ENCODE results near the gene PRKCZ. TPM values are rescaled to one million over a fixed set of nuclear protein-coding genes. Genes with fewer than 3 reads are reported as not detected.

PRKCZ gene
- total and polyA plus RNA-seq, 7 experiments from 2014 or later: 3.6 to 29.6 (median 24.0) TPM

DNA sequence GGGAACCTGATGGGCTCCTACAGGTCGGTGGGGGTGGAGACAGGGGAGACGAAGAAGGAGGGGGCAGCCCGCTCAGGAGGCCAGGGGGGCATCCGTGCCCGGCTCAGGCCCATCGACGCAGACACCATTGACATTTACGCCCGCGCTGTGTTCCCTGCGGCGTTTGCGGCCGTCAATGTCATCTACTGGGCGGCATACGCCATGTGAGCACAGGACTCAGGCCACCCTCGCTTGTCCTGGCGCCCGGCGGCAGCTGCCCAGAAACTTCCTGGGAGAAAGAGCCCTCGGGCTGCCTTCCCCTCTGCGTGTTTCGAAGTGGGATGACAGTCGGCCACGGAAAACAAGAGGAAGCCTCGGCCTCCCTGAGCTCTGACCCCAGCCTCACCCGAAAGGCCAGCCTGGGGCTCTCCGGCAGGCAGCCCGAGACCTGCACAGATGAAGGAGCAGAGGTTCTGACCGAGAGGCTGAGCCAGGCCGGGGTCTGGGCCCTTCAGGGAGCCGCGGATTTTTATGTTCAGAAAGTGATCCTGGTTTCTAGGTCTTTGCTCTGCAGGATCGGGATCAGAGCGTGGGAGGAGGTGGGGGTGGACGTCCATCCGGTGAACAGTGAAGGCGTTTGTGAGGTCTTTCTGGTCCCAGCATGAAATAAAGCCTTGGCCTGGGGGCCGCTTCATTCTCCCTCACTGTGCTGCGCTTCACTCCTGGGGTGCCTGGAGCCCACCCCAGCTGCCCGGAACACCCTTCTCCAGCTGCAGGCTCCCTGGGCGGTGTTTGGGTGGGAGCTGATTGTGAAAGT is 19.9 kb upstream of the PRKCZ start:
- Histone ChIP-seq H3K9me3 (ENCODE audit: control insufficient read depth in 2 of 3, low read length in 3 of 3) (no peaks in the 10 kb centered on the region), H3K36me3 (ENCODE audit: control insufficient read depth in 2 of 3, insufficient read depth in 3 of 3, low read length in 3 of 3) (no peaks in the 10 kb centered on the region), H3K27ac (ENCODE audit: low read depth, low read length) (no peak overlapping the region), H3K4me3 (ENCODE audit: low read length) (no peak overlapping the region), H3K27me3 (ENCODE audit: control insufficient read depth in 2 of 2, insufficient read depth in 2 of 2, low read length in 2 of 2) (no peaks in the 10 kb centered on the region), H3K4me1 (ENCODE audit: control insufficient read depth in 2 of 2, insufficient read depth in 2 of 2, low read length in 2 of 2) (no peaks in the 10 kb centered on the region)
- POLR2A ChIA-PET: no interaction called here
- no peak for DNase-seq
- Mint-ChIP-seq H3K9me3 (no peaks in the 10 kb centered on the region), H3K4me1 (peaks cover 0 to 2% (median 0%) of the 10 kb centered on the region in 7 donors), H3K27ac (no peak overlapping the region), H3K27me3 (no peaks in the 10 kb centered on the region), H3K36me3 (no peaks in the 10 kb centered on the region), H3K4me3 (no peak overlapping the region)
- no peak for ATAC-seq
- CTCF ChIA-PET: interaction anchor here (1.6 kb wide), 1 partner anchor 14 kb away, joined by 3 read pairs; no protein-coding TSS in a partner anchor
- intact Hi-C loops (cut with micrococcal nuclease): no loop called here

- H3K4me1 Mint-ChIP-seq: no peaks in the 10 kb centered on the region
- Histone ChIP-seq H3K36me3 (ENCODE audit: control insufficient read depth in 2 of 3, insufficient read depth in 3 of 3, low read length in 3 of 3) (no peaks in the 10 kb centered on the region), H3K27me3 (ENCODE audit: control insufficient read depth in 2 of 2, insufficient read depth in 2 of 2, low read length in 2 of 2) (no peaks in the 10 kb centered on the region), H3K4me3 (ENCODE audit: low read length) (no peak overlapping the region), H3K27ac (ENCODE audit: low read depth, low read length) (no peak overlapping the region), H3K9me3 (ENCODE audit: control insufficient read depth in 2 of 3, low read length in 3 of 3) (no peaks in the 10 kb centered on the region), H3K4me1 (ENCODE audit: control insufficient read depth in 2 of 2, insufficient read depth in 2 of 2, low read length in 2 of 2) (no peaks in the 10 kb centered on the region)
- ATAC-seq: no peak
- no peaks in the 10 kb centered on the region for H3K9me3 Mint-ChIP-seq
- no peaks in the 10 kb centered on the region for H3K36me3 Mint-ChIP-seq
- no peak overlapping the region for H3K27ac Mint-ChIP-seq
- intact Hi-C loops (cut with micrococcal nuclease): no loop called here
- H3K27me3 Mint-ChIP-seq: no peaks in the 10 kb centered on the region
- DNase-seq: no peak
- ChIA-PET CTCF (interaction anchor here (1.6 kb wide), 1 partner anchor 13 kb away, joined by 3 read pairs; no protein-coding TSS in a partner anchor), POLR2A (no interaction called here)
- H3K4me3 Mint-ChIP-seq: no peak overlapping the region
These were observed 18.4 kb upstream of the PRKCZ start for GRCh38 chr1:2031546-2032540.

- H3K27me3 ChIP-seq (ENCODE audit: control insufficient read depth in 2 of 2, insufficient read depth in 2 of 2, low read length in 2 of 2): no peaks in the 10 kb centered on the region
- H3K36me3 ChIP-seq (ENCODE audit: control insufficient read depth in 2 of 3, insufficient read depth in 3 of 3, low read length in 3 of 3): no peaks in the 10 kb centered on the region
- POLR2A ChIA-PET: no interaction called here
- no peaks in the 10 kb centered on the region for H3K9me3 ChIP-seq (ENCODE audit: control insufficient read depth in 2 of 3, low read length in 3 of 3)
- Mint-ChIP-seq H3K4me3 (no peak overlapping the region), H3K36me3 (no peaks in the 10 kb centered on the region), H3K4me1 (no peaks in the 10 kb centered on the region), H3K9me3 (no peaks in the 10 kb centered on the region), H3K27me3 (no peaks in the 10 kb centered on the region), H3K27ac (no peak overlapping the region)
- DNase-seq (no peak), ATAC-seq (no peak)
- CTCF ChIA-PET: no interaction called here
- no peak overlapping the region for H3K27ac ChIP-seq (ENCODE audit: low read depth, low read length)
- no peaks in the 10 kb centered on the region for H3K4me1 ChIP-seq (ENCODE audit: control insufficient read depth in 2 of 2, insufficient read depth in 2 of 2, low read length in 2 of 2)
- no peak overlapping the region for H3K4me3 ChIP-seq (ENCODE audit: low read length)
- intact Hi-C loops (cut with micrococcal nuclease): no loop called here
These were observed 17.5 kb upstream of the PRKCZ start for GRCh38 chr1:2032737-2033136.

GRCh38 chr1:2033165-2033564 is 17.0 kb upstream of the PRKCZ start:
- ATAC-seq (no peak), DNase-seq (no peak)
- ChIA-PET POLR2A (no interaction called here), CTCF (no interaction called here)
- H3K4me3 Mint-ChIP-seq: no peak overlapping the region
- no peaks in the 10 kb centered on the region for H3K4me1 Mint-ChIP-seq
- no peaks in the 10 kb centered on the region for H3K9me3 Mint-ChIP-seq
- no peaks in the 10 kb centered on the region for H3K9me3 ChIP-seq (ENCODE audit: control insufficient read depth in 2 of 3, low read length in 3 of 3)
- no peaks in the 10 kb centered on the region for H3K27me3 ChIP-seq (ENCODE audit: control insufficient read depth in 2 of 2, insufficient read depth in 2 of 2, low read length in 2 of 2)
- no peaks in the 10 kb centered on the region for H3K36me3 Mint-ChIP-seq
- H3K27ac ChIP-seq (ENCODE audit: low read depth, low read length): no peak overlapping the region
- H3K4me1 ChIP-seq (ENCODE audit: control insufficient read depth in 2 of 2, insufficient read depth in 2 of 2, low read length in 2 of 2): no peaks in the 10 kb centered on the region
- H3K27me3 Mint-ChIP-seq: no peaks in the 10 kb centered on the region
- intact Hi-C loops (cut with micrococcal nuclease): no loop called here
- no peak overlapping the region for H3K4me3 ChIP-seq (ENCODE audit: low read length)
- no peak overlapping the region for H3K27ac Mint-ChIP-seq
- H3K36me3 ChIP-seq (ENCODE audit: control insufficient read depth in 2 of 3, insufficient read depth in 3 of 3, low read length in 3 of 3): no peaks in the 10 kb centered on the region

GRCh38 chr1:2036287-2036686 is 13.9 kb upstream of the PRKCZ start:
- CTCF ChIA-PET: interaction anchor here (0.8 to 1.1 kb wide), 2 partner anchors 8 to 10 kb away, joined by 3 read pairs; no protein-coding TSS in a partner anchor

GRCh38 chr1:2037314-2037979 is 12.8 kb upstream of the PRKCZ start:
- Mint-ChIP-seq H3K9me3 (no peaks in the 10 kb centered on the region), H3K36me3 (no peaks in the 10 kb centered on the region), H3K4me1 (no peaks in the 10 kb centered on the region), H3K27me3 (no peaks in the 10 kb centered on the region), H3K27ac (no peak overlapping the region), H3K4me3 (no peak overlapping the region)
- ATAC-seq: no peak
- intact Hi-C loops (cut with micrococcal nuclease): no loop called here
- Histone ChIP-seq H3K27ac (ENCODE audit: low read depth, low read length) (no peak overlapping the region), H3K4me1 (ENCODE audit: control insufficient read depth in 2 of 2, insufficient read depth in 2 of 2, low read length in 2 of 2) (no peaks in the 10 kb centered on the region), H3K27me3 (ENCODE audit: control insufficient read depth in 2 of 2, insufficient read depth in 2 of 2, low read length in 2 of 2) (no peaks in the 10 kb centered on the region), H3K36me3 (ENCODE audit: control insufficient read depth in 2 of 3, insufficient read depth in 3 of 3, low read length in 3 of 3) (no peaks in the 10 kb centered on the region), H3K9me3 (ENCODE audit: control insufficient read depth in 2 of 3, low read length in 3 of 3) (no peaks in the 10 kb centered on the region), H3K4me3 (ENCODE audit: low read length) (no peak overlapping the region)
- ChIA-PET POLR2A (no interaction called here), CTCF (interaction anchor here (1.1 kb wide), 1 partner anchor 9 kb away, joined by 3 read pairs; no protein-coding TSS in a partner anchor)
- DNase-seq: no peak

More at GRCh38 chr1:2036287-2036686, 13.9 kb upstream of the PRKCZ start:
- intact Hi-C loops (cut with micrococcal nuclease): no loop called here
- Histone ChIP-seq H3K27me3 (ENCODE audit: control insufficient read depth in 2 of 2, insufficient read depth in 2 of 2, low read length in 2 of 2) (no peaks in the 10 kb centered on the region), H3K4me3 (ENCODE audit: low read length) (no peak overlapping the region), H3K9me3 (ENCODE audit: control insufficient read depth in 2 of 3, low read length in 3 of 3) (no peaks in the 10 kb centered on the region), H3K36me3 (ENCODE audit: control insufficient read depth in 2 of 3, insufficient read depth in 3 of 3, low read length in 3 of 3) (no peaks in the 10 kb centered on the region), H3K27ac (ENCODE audit: low read depth, low read length) (no peak overlapping the region), H3K4me1 (ENCODE audit: control insufficient read depth in 2 of 2, insufficient read depth in 2 of 2, low read length in 2 of 2) (no peaks in the 10 kb centered on the region)
- H3K9me3 Mint-ChIP-seq: no peaks in the 10 kb centered on the region
- H3K4me3 Mint-ChIP-seq: no peak overlapping the region
- no peak overlapping the region for H3K27ac Mint-ChIP-seq
- POLR2A ChIA-PET: no interaction called here
- no peaks in the 10 kb centered on the region for H3K4me1 Mint-ChIP-seq
- no peak for DNase-seq
- no peak for ATAC-seq
- H3K27me3 Mint-ChIP-seq: no peaks in the 10 kb centered on the region
- H3K36me3 Mint-ChIP-seq: no peaks in the 10 kb centered on the region
